HCT116 (cell line): Measurements from ENCODE around the gene EIF3A. TPM values are rescaled to one million over a fixed set of nuclear protein-coding genes. Genes with fewer than 3 reads are reported as not detected.

Experiments
- ATAC-seq: fragments of 200-7000 bp; cut with Tn5 transposase; 2 replicates; pipeline ENCODE4 v1.9.1; 2020; ENCODE audit warnings: mild to moderate bottlenecking, moderate library complexity
- BruUV-seq: library from RNA; stranded (reverse); fragments of 400-500 nt; replicated peaks from 2 replicates; lab custom pipeline; 2021; lab: Mats Ljungman, UMichigan
- CTCF ChIA-PET: fragments of 300-600 bp; sonication (Branson Sonifier 250); formaldehyde crosslinking; loops from one replicate; lab custom pipeline; 2021; ENCODE audit warnings: antibody characterized with exemption; lab: Charles Lee
- POLR2A ChIA-PET: fragments of 300-600, 350-600 bp; sonication (Branson Sonifier 250); formaldehyde crosslinking; loops from one replicate; lab custom pipeline; 2021; ENCODE audit warnings: antibody characterized with exemption; lab: Charles Lee
- RAD21 ChIA-PET, 2 experiments: fragments of 300-600 bp; sonication (Branson Sonifier 250); formaldehyde crosslinking; loops; one replicate each; lab custom pipeline; 2023; ENCODE audit warnings: low total read pairs in 2 of 2; ENCODE audit not compliant: uncharacterized antibody in 2 of 2, unreplicated experiment in 2 of 2, low non-redundant PET in 1 of 2; lab: Charles Lee
- DNase-seq: peaks from one replicate; pipeline ENCODE4 v3.0.0-alpha.2; 2010; ENCODE audit warnings: low read depth, low spot score
- H2AFZ ChIP-seq: fragments of 200-600 bp; shearing (Covaris generic), sonication (generic); 2 replicates; pipeline ENCODE4 v1.6.1; 2017; ENCODE audit warnings: low read depth, mixed run types, mixed read lengths, antibody characterized with exemption, low read length; ENCODE audit not compliant: poor library complexity, severe bottlenecking
- H3K27ac ChIP-seq: 2 replicates; pipeline ENCODE4 v1.5.1; 2012; ENCODE audit warnings: low read depth, low read length
- H3K27me3 ChIP-seq: fragments of 200-600 bp; sonication (generic); 2 replicates; pipeline ENCODE4 v1.6.1; 2016; ENCODE audit warnings: mixed run types, low read length, mixed read lengths; ENCODE audit not compliant: insufficient read depth
- H3K36me3 ChIP-seq, 2 experiments: fragments of 200-500 bp in 1 of 2; fragments of 200-600 bp in 1 of 2; sonication (Bioruptor generic) in 1 of 2; sonication (generic) in 1 of 2; 2 replicates each; pipeline versions ENCODE4 v1.5.1 to v1.6.1; 2014 to 2016; ENCODE audit warnings: low read length in 2 of 2, inconsistent platforms in 1 of 2, mixed read lengths in 1 of 2, mixed run types in 1 of 2; ENCODE audit not compliant: insufficient read depth in 2 of 2, control insufficient read depth in 1 of 2
- H3K4me1 ChIP-seq, 2 experiments: fragments of 200-600 bp in 1 of 2; sonication (generic) in 1 of 2; 2 replicates each; pipeline versions ENCODE4 v1.5.1 to v1.6.1; 2012 to 2017; ENCODE audit warnings: low read length in 2 of 2, inconsistent platforms in 1 of 2, mild to moderate bottlenecking in 1 of 2, mixed read lengths in 1 of 2, mixed run types in 1 of 2, moderate library complexity in 1 of 2; ENCODE audit not compliant: insufficient read depth in 2 of 2, control insufficient read depth in 1 of 2
- H3K4me2 ChIP-seq: fragments of 200-600 bp; sonication (generic); 2 replicates; pipeline ENCODE4 v1.6.1; 2017; ENCODE audit warnings: mixed run types, low read length, mixed read lengths
- H3K4me3 ChIP-seq, 2 experiments: fragments of 200-600 bp in 1 of 2; sonication (generic) in 1 of 2; replicated peaks in 1 of 2; 2 replicates each; pipeline ENCODE4 v1.5.1; 2011 to 2016; ENCODE audit warnings: low read length in 2 of 2, control low read depth in 1 of 2, low read depth in 1 of 2, mild to moderate bottlenecking in 1 of 2, mixed read lengths in 1 of 2, mixed run types in 1 of 2
- H3K79me2 ChIP-seq: fragments of 200-600 bp; sonication (generic); 2 replicates; pipeline ENCODE4 v1.6.1; 2017; ENCODE audit warnings: mild to moderate bottlenecking, mixed run types, low read length, moderate library complexity, mixed read lengths; ENCODE audit not compliant: insufficient read depth
- H3K9ac ChIP-seq: fragments of 200-600 bp; sonication (generic); 2 replicates; pipeline ENCODE4 v1.6.1; 2016; ENCODE audit warnings: low read length, mixed read lengths
- H3K9me2 ChIP-seq: fragments of 200-600 bp; sonication (generic), shearing (Covaris generic); 2 replicates; pipeline ENCODE4 v1.6.1; 2017; ENCODE audit warnings: mixed run types, mild to moderate bottlenecking, moderate library complexity; ENCODE audit not compliant: insufficient read depth
- H3K9me3 ChIP-seq, 2 experiments: fragments of 200-500 bp in 1 of 2; fragments of 200-600 bp in 1 of 2; sonication (Bioruptor generic) in 1 of 2; sonication (generic) in 1 of 2; 2 replicates each; pipeline ENCODE4 v1.6.1; 2014 to 2017; ENCODE audit warnings: low read length in 2 of 2, mixed read lengths in 2 of 2, inconsistent platforms in 1 of 2, low read depth in 1 of 2, mild to moderate bottlenecking in 1 of 2, mixed run types in 1 of 2, moderate library complexity in 1 of 2; ENCODE audit not compliant: control insufficient read depth in 1 of 2, insufficient read depth in 1 of 2
- H4K20me1 ChIP-seq: fragments of 200-600 bp; sonication (generic), shearing (Covaris generic); 2 replicates; pipeline ENCODE4 v1.6.1; 2017; ENCODE audit warnings: mixed run types, mild to moderate bottlenecking, moderate library complexity; ENCODE audit not compliant: insufficient read depth
- CBX3 ChIP-seq: IDR thresholded peaks from 2 replicates; pipeline ENCODE4 v1.6.1; 2012; ENCODE audit warnings: low read depth
- CEBPB ChIP-seq: IDR thresholded peaks from 2 replicates; pipeline ENCODE4 v1.6.1; 2012; ENCODE audit warnings: low read depth
- ELF1 ChIP-seq: IDR thresholded peaks from 2 replicates; pipeline ENCODE4 v1.6.1; 2012; ENCODE audit warnings: low read depth, borderline replicate concordance
- EZH2 ChIP-seq: fragments of 200-600 bp; sonication (generic); IDR thresholded peaks from 2 replicates; pipeline ENCODE4 v1.6.1; 2017; ENCODE audit warnings: antibody characterized with exemption, mixed run types
- EZH2phosphoT487 ChIP-seq: fragments of 200-600 bp; IDR thresholded peaks from 2 replicates; pipeline ENCODE4 v1.6.1; 2018; ENCODE audit warnings: antibody characterized with exemption, borderline replicate concordance
- FOSL1 ChIP-seq: IDR thresholded peaks from 2 replicates; pipeline ENCODE4 v1.6.1; 2012; ENCODE audit warnings: low read depth
- MAX ChIP-seq: IDR thresholded peaks from 2 replicates; pipeline ENCODE4 v1.6.1; 2012
- POLR2A ChIP-seq: IDR thresholded peaks from 2 replicates; pipeline ENCODE4 v1.7.0; 2011; ENCODE audit warnings: borderline replicate concordance; ENCODE audit not compliant: insufficient read depth, insufficient read length; ENCODE audit errors: extremely low read depth
- POLR2AphosphoS5 ChIP-seq: IDR thresholded peaks from 2 replicates; pipeline ENCODE4 v1.6.1; 2011; ENCODE audit warnings: mild to moderate bottlenecking, low read depth, low read length, moderate library complexity
- RAD21 ChIP-seq: IDR thresholded peaks from 2 replicates; pipeline ENCODE4 v1.6.1; 2012; ENCODE audit warnings: low read depth, mild to moderate bottlenecking
- REST ChIP-seq: IDR thresholded peaks from 2 replicates; pipeline ENCODE4 v1.6.1; 2012; ENCODE audit warnings: low read depth
- SIN3A ChIP-seq: IDR thresholded peaks from 2 replicates; pipeline ENCODE4 v1.6.1; 2012; ENCODE audit warnings: low read depth
- TCF7L2 ChIP-seq: IDR thresholded peaks from 2 replicates; pipeline ENCODE4 v1.7.0; 2011; ENCODE audit warnings: borderline replicate concordance, inconsistent platforms; ENCODE audit not compliant: insufficient read depth, insufficient read length; ENCODE audit errors: extremely low read depth
- YY1 ChIP-seq: IDR thresholded peaks from 2 replicates; pipeline ENCODE4 v1.6.1; 2011; ENCODE audit warnings: low read length, low read depth, moderate library complexity, mild to moderate bottlenecking; ENCODE audit not compliant: insufficient replicate concordance; ENCODE audit errors: extremely low read depth
- ZBTB33 ChIP-seq: IDR thresholded peaks from 2 replicates; pipeline ENCODE4 v1.6.1; 2011; ENCODE audit warnings: mild to moderate bottlenecking, low read length, moderate library complexity; ENCODE audit not compliant: insufficient replicate concordance; ENCODE audit errors: extremely low read depth
- ZFX ChIP-seq: fragments of 450-650 bp; IDR thresholded peaks from 2 replicates; pipeline ENCODE4 v1.6.1; 2017
- ZNF274 ChIP-seq: fragments of 200-500 bp; sonication (Bioruptor generic); IDR thresholded peaks from 2 replicates; pipeline ENCODE4 v1.6.1; 2014; ENCODE audit warnings: mild to moderate bottlenecking, low read depth, low read length, inconsistent platforms
- intact Hi-C: fragments of 100-400 bp; cut with micrococcal nuclease; formaldehyde crosslinking; loops from 2 replicates; pipeline ENCODE4 v1.10.0; 2022
- total RNA-seq: library from RNA; stranded (reverse); gene quantifications from one replicate; pipeline ENCODE4 v1.2.1, GENCODE V29; 2021; ENCODE audit not compliant: unreplicated experiment
- TF ChIP-seq, protein P1 (sequence below): IDR thresholded peaks from 2 replicates; pipeline ENCODE4 v1.6.1; 2012
- TF ChIP-seq, protein P2 (sequence below), 3 experiments: fragments of 200-600 bp in 1 of 3; sonication (generic) in 1 of 3; IDR thresholded peaks in 2 of 3; conservative IDR thresholded peaks in 1 of 3; 2 replicates each; pipeline ENCODE4 v1.5.1; 2012 to 2017; ENCODE audit warnings: low read depth in 2 of 3, low read length in 2 of 3, antibody characterized with exemption in 1 of 3, borderline replicate concordance in 1 of 3, control low read depth in 1 of 3, mild to moderate bottlenecking in 1 of 3, mixed read lengths in 1 of 3, mixed run types in 1 of 3, moderate library complexity in 1 of 3; ENCODE audit not compliant: insufficient read depth in 1 of 3

The EIF3A gene
- total RNA-seq, 1 experiment from 2014 or later, result 271 TPM

DNA sequence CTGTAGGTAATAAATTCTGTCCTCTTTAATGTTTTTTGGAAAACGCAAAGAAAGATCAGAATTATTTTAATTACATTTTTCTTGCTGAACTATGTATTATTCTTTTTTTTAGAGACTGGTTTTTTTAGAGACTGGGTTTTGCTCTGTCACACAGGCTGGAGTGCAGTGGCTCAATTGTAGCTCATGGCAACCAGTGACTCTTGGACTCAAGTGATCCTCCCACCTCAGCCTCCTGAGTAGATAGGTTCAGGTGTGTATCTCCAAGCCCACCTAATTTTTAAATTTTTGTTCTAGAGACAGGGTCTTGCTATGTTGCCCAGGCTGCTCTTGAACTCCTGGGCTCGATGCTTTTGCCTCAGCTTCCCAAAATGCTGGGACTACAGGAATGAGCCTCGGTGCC is 18.0 kb upstream of the EIF3A start:
- ChIA-PET RAD21 (no interaction called here), CTCF (no interaction called here), POLR2A (no interaction called here)
- Histone ChIP-seq H3K36me3 (no peaks in the 10 kb centered on the region), H3K9me3 (no peaks in the 10 kb centered on the region), H3K9me2 (no peaks in the 10 kb centered on the region; the same call in 1 of the 2 replicates), H3K79me2 (no peaks in the 10 kb centered on the region), H3K27ac (no peak overlapping the region), H3K4me3 (no peak overlapping the region), H4K20me1 (no peaks in the 10 kb centered on the region), H3K27me3 (no peaks in the 10 kb centered on the region), H2AFZ (no peak overlapping the region), H3K4me1 (peaks cover 0 to 15% of the 10 kb centered on the region in 2 experiments; a peak in 3 of 4 replicates), H3K4me2 (no peak overlapping the region), H3K9ac (no peak overlapping the region)
- no peak for DNase-seq
- intact Hi-C loops, result no loop called here
- TF ChIP-seq CEBPB, result no peak
- no peak for TF ChIP-seq TCF7L2
- TF ChIP-seq, protein P1, sequence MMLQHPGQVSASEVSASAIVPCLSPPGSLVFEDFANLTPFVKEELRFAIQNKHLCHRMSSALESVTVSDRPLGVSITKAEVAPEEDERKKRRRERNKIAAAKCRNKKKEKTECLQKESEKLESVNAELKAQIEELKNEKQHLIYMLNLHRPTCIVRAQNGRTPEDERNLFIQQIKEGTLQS, result no peak
- no peak for TF ChIP-seq ELF1
- TF ChIP-seq CBX3, result no peak
- TF ChIP-seq ZFX, result no peak
- no peak for TF ChIP-seq MAX
- no peak for TF ChIP-seq EZH2
- no peak for TF ChIP-seq EZH2phosphoT487
- TF ChIP-seq ZBTB33, result no peak
- no peak for TF ChIP-seq ZNF274
- TF ChIP-seq REST, result no peak
- TF ChIP-seq YY1, result no peak
- no peak for TF ChIP-seq POLR2A
- TF ChIP-seq, protein P2, sequence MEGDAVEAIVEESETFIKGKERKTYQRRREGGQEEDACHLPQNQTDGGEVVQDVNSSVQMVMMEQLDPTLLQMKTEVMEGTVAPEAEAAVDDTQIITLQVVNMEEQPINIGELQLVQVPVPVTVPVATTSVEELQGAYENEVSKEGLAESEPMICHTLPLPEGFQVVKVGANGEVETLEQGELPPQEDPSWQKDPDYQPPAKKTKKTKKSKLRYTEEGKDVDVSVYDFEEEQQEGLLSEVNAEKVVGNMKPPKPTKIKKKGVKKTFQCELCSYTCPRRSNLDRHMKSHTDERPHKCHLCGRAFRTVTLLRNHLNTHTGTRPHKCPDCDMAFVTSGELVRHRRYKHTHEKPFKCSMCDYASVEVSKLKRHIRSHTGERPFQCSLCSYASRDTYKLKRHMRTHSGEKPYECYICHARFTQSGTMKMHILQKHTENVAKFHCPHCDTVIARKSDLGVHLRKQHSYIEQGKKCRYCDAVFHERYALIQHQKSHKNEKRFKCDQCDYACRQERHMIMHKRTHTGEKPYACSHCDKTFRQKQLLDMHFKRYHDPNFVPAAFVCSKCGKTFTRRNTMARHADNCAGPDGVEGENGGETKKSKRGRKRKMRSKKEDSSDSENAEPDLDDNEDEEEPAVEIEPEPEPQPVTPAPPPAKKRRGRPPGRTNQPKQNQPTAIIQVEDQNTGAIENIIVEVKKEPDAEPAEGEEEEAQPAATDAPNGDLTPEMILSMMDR (IDR thresholded peaks at IDR 0.05 in 2 of 3, conservative IDR thresholded peaks at IDR 0.05 in 1 of 3; ENCODE audit: borderline replicate concordance in 1 of 3, insufficient read depth in 1 of 3, low read depth in 2 of 3, low read length in 2 of 3), result no peak
- no peak for TF ChIP-seq FOSL1
- no peak for TF ChIP-seq SIN3A
- no peak for TF ChIP-seq POLR2AphosphoS5
- no peak for TF ChIP-seq RAD21
- no peak for ATAC-seq
- BruUV-seq, result no TSS peak
